ENCODE measurements around the gene SYT13.

The SYT13 gene

DNA sequence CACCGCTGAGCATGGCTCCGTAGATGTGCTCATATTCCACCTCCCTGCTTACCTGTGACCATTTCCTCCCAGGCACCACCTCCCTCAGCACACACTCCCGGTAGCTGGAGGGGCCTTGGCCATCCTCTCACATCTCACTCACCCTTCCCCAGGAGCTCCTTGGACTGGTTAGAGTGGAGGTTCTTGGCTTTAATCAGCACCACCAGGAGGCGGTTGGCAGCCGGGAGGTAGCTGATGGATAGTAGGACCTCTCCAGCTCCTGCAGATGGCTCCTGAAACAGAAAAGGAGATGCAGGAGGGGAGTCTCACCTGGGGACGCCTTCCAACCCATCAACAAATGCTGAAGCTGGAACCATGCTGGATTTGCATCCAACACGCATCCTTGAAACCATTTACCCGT is 39.9 kb downstream of the SYT13 start:
- no peak for DNase-seq

- no peak for DNase-seq
Measured at GRCh38 chr11:45245218-45246045, 40.7 kb downstream of the SYT13 start.

GRCh38 chr11:45243967-45244366 is 42.2 kb downstream of the SYT13 start:
- no peak for DNase-seq

- DNase-seq, result no peak
Measured at GRCh38 chr11:45239733-45240132, 46.4 kb downstream of the SYT13 start.

DNA sequence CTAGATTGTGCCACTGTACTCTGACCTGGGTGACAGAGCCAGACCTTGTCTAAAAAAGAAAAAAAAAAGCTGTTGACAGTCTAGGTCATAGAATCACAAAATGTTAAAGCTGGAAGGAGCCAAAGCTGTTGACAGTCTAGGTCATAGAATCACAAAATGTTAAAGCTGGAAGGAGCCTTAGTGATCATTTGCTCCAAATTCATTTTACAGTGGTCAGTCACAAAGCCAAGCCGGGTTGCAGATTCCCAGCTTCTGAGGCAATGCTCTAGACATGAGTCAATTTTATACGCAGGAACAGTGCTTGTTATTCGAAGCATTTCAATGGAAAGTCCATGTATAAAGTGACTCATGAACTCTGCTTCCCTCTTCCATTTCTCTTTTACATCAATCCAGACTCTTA is 47.4 kb downstream of the SYT13 start:
- peak; percentile 79 for DNase-seq

GRCh38 chr11:45237711-45238315 is 48.3 kb downstream of the SYT13 start:
- DNase-seq, result no peak

DNA sequence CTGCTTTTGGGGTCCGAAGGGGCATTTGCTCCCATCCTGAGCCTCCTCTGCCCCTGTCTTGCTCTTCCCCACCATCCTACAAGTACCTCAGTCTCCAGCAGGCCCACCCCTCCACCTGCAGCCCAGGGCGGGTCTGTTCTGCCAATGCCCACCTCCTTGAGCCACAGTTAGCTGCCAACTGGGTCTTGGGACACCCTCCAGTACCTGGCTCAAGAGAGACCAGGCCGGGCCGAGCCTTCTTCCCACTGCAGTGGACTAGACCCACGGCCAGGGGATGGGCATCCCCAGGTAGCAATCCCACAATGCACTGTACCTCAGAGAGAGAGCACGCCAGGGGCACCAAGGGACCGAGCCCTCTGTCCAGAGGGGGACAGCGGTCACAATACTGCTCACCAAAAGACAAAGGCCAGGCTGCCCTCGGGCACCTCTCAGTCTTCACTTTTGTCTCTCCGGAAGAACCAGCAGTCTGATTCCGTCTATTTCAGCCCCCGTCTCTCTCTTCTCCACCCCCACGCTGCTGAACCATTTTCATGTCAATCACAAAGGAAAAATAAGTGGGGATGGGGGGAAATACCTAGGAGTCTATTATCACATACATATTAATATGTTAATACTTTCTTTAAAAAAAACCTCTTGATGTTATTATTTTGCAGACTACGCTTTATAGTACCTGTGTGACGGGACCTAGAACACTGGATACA is 51.7 kb downstream of the SYT13 start:
- DNase-seq, result no peak

- DNase-seq, result no peak
Measured at GRCh38 chr11:45233804-45234170, 52.4 kb downstream of the SYT13 start.

GRCh38 chr11:45233121-45233803 is 52.9 kb downstream of the SYT13 start:
- peak; percentile 45 for DNase-seq

GRCh38 chr11:45232341-45233080 is 53.6 kb downstream of the SYT13 start:
- DNase-seq, result no peak

DNA sequence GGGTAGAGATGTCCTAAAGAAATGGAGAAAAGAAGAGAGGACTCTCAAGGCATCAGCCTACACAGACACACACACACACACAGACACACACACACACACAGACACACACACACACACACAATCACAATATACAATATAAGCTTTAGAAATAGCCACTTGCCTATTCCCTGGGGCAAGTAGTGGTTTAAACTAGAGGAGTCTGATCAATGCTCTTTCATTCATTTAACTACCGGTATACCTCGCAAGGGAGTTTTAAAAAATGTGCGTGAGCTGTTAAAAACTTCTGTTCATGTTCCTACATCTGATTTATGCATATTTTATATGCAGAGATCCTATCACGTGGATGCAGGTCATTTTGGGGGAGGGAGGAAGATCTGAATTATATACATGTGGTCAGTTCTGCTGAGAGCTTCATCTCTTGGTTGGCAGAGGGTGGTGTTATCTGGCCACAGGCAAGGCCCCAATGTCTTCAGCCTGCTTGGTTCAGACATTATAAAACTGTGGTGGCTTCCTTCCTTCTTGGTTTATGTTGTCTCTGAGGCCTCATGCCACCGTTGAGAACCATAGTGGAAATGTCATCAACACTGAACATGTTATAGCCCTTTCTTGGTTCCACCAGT is 56.6 kb downstream of the SYT13 start:
- DNase-seq, result no peak

- no peak for DNase-seq
Measured at GRCh38 chr11:45227836-45228235, 58.3 kb downstream of the SYT13 start.

- DNase-seq, result no peak
Measured at GRCh38 chr11:45226901-45227300, 59.2 kb downstream of the SYT13 start.

DNA sequence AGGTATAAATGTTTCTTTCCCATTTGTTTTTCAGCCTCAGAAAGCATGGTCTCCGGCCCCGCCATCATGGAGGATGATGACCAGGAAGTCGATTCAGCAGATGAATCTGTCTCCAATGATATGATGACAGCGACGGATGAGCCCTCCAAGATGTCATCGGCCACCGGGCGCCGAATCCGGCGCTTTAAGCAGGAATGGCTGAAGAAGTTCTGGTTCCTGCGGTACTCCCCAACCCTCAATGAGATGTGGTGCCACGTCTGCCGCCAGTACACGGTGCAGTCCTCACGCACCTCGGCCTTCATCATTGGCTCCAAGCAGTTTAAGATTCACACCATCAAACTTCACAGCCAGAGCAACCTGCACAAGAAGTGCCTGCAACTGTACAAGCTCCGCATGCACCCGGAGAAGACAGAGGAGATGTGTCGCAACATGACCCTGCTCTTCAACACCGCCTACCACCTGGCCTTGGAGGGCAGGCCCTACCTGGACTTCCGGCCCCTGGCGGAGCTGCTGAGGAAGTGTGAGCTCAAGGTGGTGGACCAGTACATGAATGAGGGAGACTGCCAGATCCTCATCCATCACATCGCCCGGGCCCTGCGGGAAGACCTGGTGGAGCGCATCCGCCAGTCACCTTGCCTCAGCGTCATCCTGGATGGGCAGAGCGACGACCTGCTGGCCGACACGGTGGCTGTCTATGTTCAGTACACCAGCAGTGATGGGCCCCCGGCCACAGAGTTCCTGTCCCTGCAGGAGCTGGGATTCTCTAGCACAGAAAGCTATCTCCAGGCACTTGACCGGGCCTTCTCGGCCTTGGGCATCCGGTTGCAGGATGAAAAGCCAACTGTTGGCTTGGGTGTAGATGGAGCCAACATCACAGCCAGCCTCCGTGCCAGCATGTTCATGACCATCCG is 59.9 kb downstream of the SYT13 start:
- DNase-seq, result no peak

DNA sequence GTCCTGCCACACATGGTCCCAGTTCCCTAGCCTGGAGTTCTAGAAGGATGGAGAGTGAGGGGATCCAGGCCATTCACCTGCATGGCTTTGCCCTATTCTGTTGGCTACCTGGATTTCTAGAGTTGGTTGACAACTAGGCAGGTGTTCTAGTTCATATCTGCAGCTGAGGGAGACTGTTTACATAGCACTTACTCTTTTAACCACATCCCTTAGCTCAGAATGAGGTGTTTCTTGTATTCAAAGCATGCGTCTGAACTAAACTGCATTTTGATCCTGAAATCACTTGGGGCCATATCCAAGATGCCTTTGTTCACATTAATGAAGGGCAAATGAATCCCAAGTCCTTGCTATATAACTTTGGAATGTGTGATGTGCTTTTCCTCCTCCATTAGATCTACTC is 60.9 kb downstream of the SYT13 start:
- DNase-seq, result no peak

- no peak for DNase-seq
Measured at GRCh38 chr11:45224766-45225165, 61.4 kb downstream of the SYT13 start.

DNA sequence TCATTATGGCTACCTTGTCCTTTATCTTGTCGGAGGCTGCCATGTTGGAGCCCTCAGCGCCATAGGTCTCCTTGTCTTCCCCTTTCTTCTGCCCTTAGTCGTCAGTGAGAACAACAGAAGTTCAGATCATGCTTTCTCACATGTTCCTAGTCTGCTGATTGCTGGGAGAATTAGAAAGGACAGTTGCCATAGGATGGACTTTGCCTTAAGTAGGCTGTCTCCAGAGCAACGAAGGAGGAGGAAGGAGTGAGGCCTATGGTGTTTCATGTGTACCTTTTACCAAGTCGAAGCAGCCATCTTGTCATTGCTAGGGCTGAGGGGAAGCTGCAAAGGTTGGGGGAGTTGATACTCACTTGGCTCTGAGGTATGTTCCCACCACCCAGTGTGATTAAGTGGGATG is 62.6 kb downstream of the SYT13 start:
- DNase-seq, result no peak

DNA sequence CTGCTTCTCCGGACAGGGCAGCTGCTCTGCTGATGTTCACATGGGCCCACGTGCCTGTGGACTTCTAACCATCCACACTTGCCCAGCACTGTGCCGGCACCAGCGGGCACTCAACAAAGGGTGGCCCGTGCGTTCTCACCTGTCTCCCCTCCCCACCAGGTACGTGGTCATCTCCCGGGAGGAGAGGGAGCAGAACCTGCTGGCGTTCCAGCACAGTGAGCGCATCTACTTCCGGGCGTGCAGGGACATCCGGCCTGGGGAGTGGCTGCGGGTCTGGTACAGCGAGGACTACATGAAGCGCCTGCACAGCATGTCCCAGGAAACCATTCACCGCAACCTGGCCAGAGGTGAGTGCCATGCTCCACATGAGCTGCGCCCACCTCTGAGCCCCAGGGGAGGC is 66.7 kb downstream of the SYT13 start:
- no peak for DNase-seq

GRCh38 chr11:45218705-45219104 is 67.4 kb downstream of the SYT13 start:
- no peak for DNase-seq

DNA sequence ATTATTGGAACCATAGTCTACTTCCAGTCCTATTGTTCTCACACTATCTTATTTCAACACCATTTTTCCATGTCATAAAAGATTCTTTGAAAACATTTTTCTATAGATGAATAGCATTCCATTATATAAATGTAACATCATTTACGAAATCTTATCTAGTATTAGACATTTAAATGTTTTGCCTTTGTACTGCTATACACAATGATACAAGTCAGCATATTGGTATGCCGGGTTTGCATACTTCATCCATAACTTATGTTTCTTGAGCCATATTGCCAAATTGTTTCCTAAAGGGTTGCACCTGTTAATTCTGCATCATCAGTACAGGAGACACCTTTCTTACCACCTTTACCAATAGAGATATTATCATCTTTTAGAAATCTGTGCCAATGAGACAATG is 68.2 kb downstream of the SYT13 start:
- DNase-seq, result peak; percentile 12

GRCh38 chr11:45216901-45217300 is 69.2 kb downstream of the SYT13 start:
- no peak for DNase-seq
